Measurements from ENCODE around the gene ANKIB1.
A peak's percentile ranks its signal among the peaks of the same experiment; 100 is the strongest.

Gene ANKIB1

GRCh38 chr7:92268921-92269320, 23.1 kb downstream of the ANKIB1 start:
- no peak for DNase-seq (ENCODE audit: low spot score)

- no peak for DNase-seq (ENCODE audit: low spot score)
These were observed 29.6 kb downstream of the ANKIB1 start for GRCh38 chr7:92275327-92275726.

GRCh38 chr7:92276460-92276864, 30.7 kb downstream of the ANKIB1 start:
- DNase-seq (ENCODE audit: low spot score): no peak

GRCh38 chr7:92279396-92280031, 33.7 kb downstream of the ANKIB1 start:
- no peak for DNase-seq (ENCODE audit: low spot score)

- no peak for DNase-seq (ENCODE audit: low spot score)
These were observed 35.3 kb downstream of the ANKIB1 start for GRCh38 chr7:92281031-92281430.

GRCh38 chr7:92282221-92282814, 36.5 kb downstream of the ANKIB1 start:
- DNase-seq (ENCODE audit: low spot score): no peak

GRCh38 chr7:92282930-92283329, 37.2 kb downstream of the ANKIB1 start:
- DNase-seq (ENCODE audit: low spot score): no peak

GRCh38 chr7:92289321-92289720, 43.5 kb downstream of the ANKIB1 start:
- no peak for DNase-seq (ENCODE audit: low spot score)

- no peak for DNase-seq (ENCODE audit: low spot score)
These were observed 47.2 kb downstream of the ANKIB1 start for GRCh38 chr7:92292981-92293380.

GRCh38 chr7:92293896-92294590, 48.3 kb downstream of the ANKIB1 start:
- DNase-seq (ENCODE audit: low spot score): no peak

- DNase-seq (ENCODE audit: low spot score): peak; percentile 64
These were observed 49.6 kb downstream of the ANKIB1 start for GRCh38 chr7:92295391-92295790.

- no peak for DNase-seq (ENCODE audit: low spot score)
These were observed 50.5 kb downstream of the ANKIB1 start for GRCh38 chr7:92296235-92296634.

- DNase-seq (ENCODE audit: low spot score): no peak
These were observed 51.2 kb downstream of the ANKIB1 start for GRCh38 chr7:92296880-92297445.

GRCh38 chr7:92297736-92298135, 52.0 kb downstream of the ANKIB1 start:
- DNase-seq (ENCODE audit: low spot score): no peak

GRCh38 chr7:92303761-92304160, 58.0 kb downstream of the ANKIB1 start:
- DNase-seq (ENCODE audit: low spot score): no peak

- no peak for DNase-seq (ENCODE audit: low spot score)
These were observed 58.7 kb downstream of the ANKIB1 start for GRCh38 chr7:92304406-92304893.

- DNase-seq (ENCODE audit: low spot score): no peak
These were observed 60.4 kb downstream of the ANKIB1 start for GRCh38 chr7:92306153-92306552.

GRCh38 chr7:92313055-92313454, 67.3 kb downstream of the ANKIB1 start:
- no peak for DNase-seq (ENCODE audit: low spot score)

GRCh38 chr7:92319243-92319642, 73.5 kb downstream of the ANKIB1 start:
- no peak for DNase-seq (ENCODE audit: low spot score)

GRCh38 chr7:92325173-92325572, 79.4 kb downstream of the ANKIB1 start:
- no peak for DNase-seq (ENCODE audit: low spot score)

GRCh38 chr7:92325858-92326257, 80.1 kb downstream of the ANKIB1 start:
- DNase-seq (ENCODE audit: low spot score): no peak

- DNase-seq (ENCODE audit: low spot score): no peak
These were observed 85.2 kb downstream of the ANKIB1 start for GRCh38 chr7:92330835-92331438.

GRCh38 chr7:92331508-92331907, 85.7 kb downstream of the ANKIB1 start:
- no peak for DNase-seq (ENCODE audit: low spot score)
